Right atrium auricular region (tissue), 2 donors: ENCODE measurements around the gene FAM78A. TPM values are rescaled to one million over a fixed set of nuclear protein-coding genes. Genes with fewer than 3 reads are reported as not detected.

Experiments
- DNase-seq: peaks from one replicate; pipeline ENCODE4 v3.0.0-alpha.2; 2019; ENCODE audit warnings: low spot score
- H3K27ac ChIP-seq, 2 donors: fragments of 200-600 bp; sonication (generic); 1 replicate in 1 of 2; 2 replicates in 1 of 2; pipeline ENCODE4 v1.5.1; 2016 to 2019
- H3K27me3 ChIP-seq, 2 donors: fragments of 200-600 bp; sonication (generic); one replicate each; pipeline versions ENCODE4 v1.5.1 to v1.6.0; 2017 to 2019
- H3K36me3 ChIP-seq: fragments of 200-600 bp; sonication (generic); one replicate; pipeline ENCODE4 v1.5.1; 2016
- H3K4me1 ChIP-seq, 2 donors: fragments of 200-600 bp; sonication (generic); one replicate each; pipeline versions ENCODE4 v1.5.1 to v1.6.0; 2017 to 2019
- H3K4me3 ChIP-seq, 2 donors: fragments of 200-600 bp; sonication (generic); 1 replicate in 1 of 2; 2 replicates in 1 of 2; pipeline ENCODE4 v1.5.1; 2017 to 2019; ENCODE audit warnings: mild to moderate bottlenecking in 1 of 2, moderate library complexity in 1 of 2
- H3K9me3 ChIP-seq, 2 donors: fragments of 200-600 bp; sonication (generic); one replicate each; pipeline ENCODE4 v1.5.1; 2019
- CTCF ChIP-seq, 2 donors: fragments of 200-600 bp; sonication (generic); IDR thresholded peaks; one replicate each; pipeline ENCODE4 v1.5.1; 2019; ENCODE audit warnings: antibody characterized with exemption in 2 of 2
- total RNA-seq, 2 donors: library from RNA; depleted of rRNA; stranded (reverse); fragments of >200 nt; gene quantifications; one replicate each; pipeline ENCODE4 v1.1.0, GENCODE V29; 2016

The FAM78A gene
- total RNA-seq, 2 donors from 2014 or later: 31.8 to 55.3 TPM

GRCh38 chr9:131280660-131281059, 4.3 kb upstream of the FAM78A start:
- H3K4me1 ChIP-seq: peaks cover 0 to 43% of the 10 kb centered on the region in 2 donors
- no peaks in the 10 kb centered on the region for H3K9me3 ChIP-seq
- H3K27ac ChIP-seq: peak overlapping the region; percentile 84 to 87
- DNase-seq: no peak
- no peaks in the 10 kb centered on the region for H3K27me3 ChIP-seq
- no peak for TF ChIP-seq CTCF (IDR thresholded peaks at IDR 0.05)
- H3K4me3 ChIP-seq: no peak overlapping the region
- no peaks in the 10 kb centered on the region for H3K36me3 ChIP-seq

- peaks cover 0 to 43% of the 10 kb centered on the region in 2 donors for H3K4me1 ChIP-seq
- H3K36me3 ChIP-seq: no peaks in the 10 kb centered on the region
- no peak for TF ChIP-seq CTCF (IDR thresholded peaks at IDR 0.05)
- no peaks in the 10 kb centered on the region for H3K27me3 ChIP-seq
- DNase-seq: no peak
- no peak overlapping the region for H3K4me3 ChIP-seq
- H3K9me3 ChIP-seq: no peaks in the 10 kb centered on the region
- peak overlapping the region; percentile 84 to 87 for H3K27ac ChIP-seq
Measured at GRCh38 chr9:131279863-131280570, 3.7 kb upstream of the FAM78A start.

GRCh38 chr9:131279196-131279862, 3.0 kb upstream of the FAM78A start:
- no peaks in the 10 kb centered on the region for H3K9me3 ChIP-seq
- DNase-seq: no peak
- no peaks in the 10 kb centered on the region for H3K36me3 ChIP-seq
- H3K4me3 ChIP-seq: no peak overlapping the region
- peak overlapping the region; percentile 84 to 87 for H3K27ac ChIP-seq
- H3K27me3 ChIP-seq: no peaks in the 10 kb centered on the region
- H3K4me1 ChIP-seq: peaks cover 0 to 43% of the 10 kb centered on the region in 2 donors
- no peak for TF ChIP-seq CTCF (IDR thresholded peaks at IDR 0.05)

- Histone ChIP-seq H3K27me3 (no peaks in the 10 kb centered on the region), H3K27ac (peak overlapping the region; percentile 84 to 87), H3K4me3 (no peak overlapping the region), H3K4me1 (peaks cover 0 to 38% of the 10 kb centered on the region in 2 donors), H3K9me3 (no peaks in the 10 kb centered on the region), H3K36me3 (no peaks in the 10 kb centered on the region)
- TF ChIP-seq CTCF (IDR thresholded peaks at IDR 0.05): no peak
- DNase-seq: no peak
Measured at GRCh38 chr9:131278702-131279111, 2.4 kb upstream of the FAM78A start.

GRCh38 chr9:131277910-131278701, 1.8 kb upstream of the FAM78A start:
- Histone ChIP-seq H3K4me1 (peaks cover 0 to 32% of the 10 kb centered on the region in 2 donors), H3K27me3 (no peaks in the 10 kb centered on the region), H3K27ac (peak overlapping the region; percentile 98), H3K9me3 (no peaks in the 10 kb centered on the region), H3K4me3 (peak overlapping the region; percentile 76 to 81), H3K36me3 (no peaks in the 10 kb centered on the region)
- DNase-seq: peak; percentile 86
- TF ChIP-seq CTCF (IDR thresholded peaks at IDR 0.05): no peak
